Osteoblast (primary cell): Measurements from ENCODE around the gene PRKACA. TPM values are rescaled to one million over a fixed set of nuclear protein-coding genes. Genes with fewer than 3 reads are reported as not detected.
"Not testable (repeated sequence)": the region's sequence is repeated elsewhere in the genome, so short reads cannot be mapped to it uniquely, and the experiment has no call there.

ENCODE experiments used
- DNase-seq: peaks from one replicate; pipeline ENCODE4 v3.0.0; 2011; ENCODE audit warnings: low spot score, mixed read lengths; ENCODE audit not compliant: insufficient read length; ENCODE audit errors: missing footprints
- H2AFZ ChIP-seq: 2 replicates; pipeline ENCODE4 v1.6.0; 2011; ENCODE audit warnings: mild to moderate bottlenecking, low read length
- H3K27ac ChIP-seq: 2 replicates; pipeline ENCODE4 v1.5.1; 2011; ENCODE audit warnings: mild to moderate bottlenecking, low read depth, low read length, moderate library complexity
- H3K27me3 ChIP-seq: 2 replicates; pipeline ENCODE4 v1.6.0; 2012; ENCODE audit warnings: mild to moderate bottlenecking, control low read depth, inconsistent platforms, low read length, moderate library complexity; ENCODE audit not compliant: insufficient read depth
- H3K36me3 ChIP-seq: 2 replicates; pipeline ENCODE4 v1.5.1; 2011; ENCODE audit warnings: mild to moderate bottlenecking, low read length, control low read depth, moderate library complexity; ENCODE audit not compliant: insufficient read depth
- H3K4me1 ChIP-seq: 2 replicates; pipeline ENCODE4 v1.5.1; 2011; ENCODE audit warnings: mild to moderate bottlenecking, low read length, control low read depth, moderate library complexity; ENCODE audit not compliant: insufficient read depth
- H3K4me2 ChIP-seq: 2 replicates; pipeline ENCODE4 v1.6.0; 2011; ENCODE audit warnings: mild to moderate bottlenecking, low read length; ENCODE audit not compliant: insufficient read depth
- H3K4me3 ChIP-seq: fragments of 200-600 bp; sonication (generic); 3 replicates; pipeline ENCODE4 v1.5.1; 2012; ENCODE audit warnings: mild to moderate bottlenecking, low read length, inconsistent platforms; ENCODE audit not compliant: insufficient read depth
- H3K79me2 ChIP-seq: 2 replicates; pipeline ENCODE4 v1.6.0; 2012; ENCODE audit warnings: mild to moderate bottlenecking, low read length, control low read depth, inconsistent platforms; ENCODE audit not compliant: insufficient read depth
- H3K9me3 ChIP-seq: 2 replicates; pipeline ENCODE4 v1.5.1; 2011; ENCODE audit warnings: low read depth, low read length, control low read depth
- H4K20me1 ChIP-seq: 2 replicates; pipeline ENCODE4 v1.6.0; 2012; ENCODE audit warnings: mild to moderate bottlenecking, low read length, control low read depth; ENCODE audit not compliant: insufficient read depth
- total RNA-seq: library from RNA; depleted of rRNA; stranded (reverse); fragments of >200 nt; gene quantifications from 2 replicates; pipeline ENCODE4 v1.2.3, GENCODE V29; 2012
- TF ChIP-seq, protein P1 (sequence below): IDR thresholded peaks from 2 replicates; pipeline ENCODE4 v1.5.1; 2011; ENCODE audit warnings: mild to moderate bottlenecking, low read depth, low read length, moderate library complexity; ENCODE audit errors: extremely low read depth

The PRKACA gene
- total RNA-seq, 1 donor = 45.6 TPM

DNA sequence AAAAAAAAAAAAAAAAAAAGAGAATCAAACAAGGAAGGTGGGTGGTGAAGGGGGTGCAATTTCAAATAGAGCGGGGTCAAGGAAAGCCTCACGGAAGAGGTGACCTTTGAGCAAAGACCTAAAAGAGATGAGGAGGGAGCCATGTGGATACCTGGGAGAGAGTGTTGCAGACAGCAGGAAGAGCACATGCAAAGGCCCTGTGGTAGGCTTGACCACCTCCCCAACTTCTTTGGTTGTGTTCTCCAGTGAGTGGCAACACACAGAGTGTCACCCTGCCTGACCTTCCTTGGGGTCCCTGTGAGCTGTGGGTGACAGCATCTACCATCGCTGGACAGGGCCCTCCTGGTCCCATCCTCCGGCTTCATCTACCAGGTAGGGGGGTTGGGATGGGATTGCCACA is 67.0 kb downstream of the PRKACA start:
- Histone ChIP-seq H3K27me3 (no peaks in the 10 kb centered on the region), H4K20me1 (no peaks in the 10 kb centered on the region), H3K27ac (no peak overlapping the region), H2AFZ (no peak overlapping the region), H3K4me3 (no peak overlapping the region), H3K9me3 (no peaks in the 10 kb centered on the region), H3K79me2 (no peaks in the 10 kb centered on the region), H3K4me2 (no peak overlapping the region), H3K36me3 (no peaks in the 10 kb centered on the region), H3K4me1 (no peaks in the 10 kb centered on the region)
- TF ChIP-seq, protein P1, sequence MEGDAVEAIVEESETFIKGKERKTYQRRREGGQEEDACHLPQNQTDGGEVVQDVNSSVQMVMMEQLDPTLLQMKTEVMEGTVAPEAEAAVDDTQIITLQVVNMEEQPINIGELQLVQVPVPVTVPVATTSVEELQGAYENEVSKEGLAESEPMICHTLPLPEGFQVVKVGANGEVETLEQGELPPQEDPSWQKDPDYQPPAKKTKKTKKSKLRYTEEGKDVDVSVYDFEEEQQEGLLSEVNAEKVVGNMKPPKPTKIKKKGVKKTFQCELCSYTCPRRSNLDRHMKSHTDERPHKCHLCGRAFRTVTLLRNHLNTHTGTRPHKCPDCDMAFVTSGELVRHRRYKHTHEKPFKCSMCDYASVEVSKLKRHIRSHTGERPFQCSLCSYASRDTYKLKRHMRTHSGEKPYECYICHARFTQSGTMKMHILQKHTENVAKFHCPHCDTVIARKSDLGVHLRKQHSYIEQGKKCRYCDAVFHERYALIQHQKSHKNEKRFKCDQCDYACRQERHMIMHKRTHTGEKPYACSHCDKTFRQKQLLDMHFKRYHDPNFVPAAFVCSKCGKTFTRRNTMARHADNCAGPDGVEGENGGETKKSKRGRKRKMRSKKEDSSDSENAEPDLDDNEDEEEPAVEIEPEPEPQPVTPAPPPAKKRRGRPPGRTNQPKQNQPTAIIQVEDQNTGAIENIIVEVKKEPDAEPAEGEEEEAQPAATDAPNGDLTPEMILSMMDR = no peak
- DNase-seq = no peak

DNA sequence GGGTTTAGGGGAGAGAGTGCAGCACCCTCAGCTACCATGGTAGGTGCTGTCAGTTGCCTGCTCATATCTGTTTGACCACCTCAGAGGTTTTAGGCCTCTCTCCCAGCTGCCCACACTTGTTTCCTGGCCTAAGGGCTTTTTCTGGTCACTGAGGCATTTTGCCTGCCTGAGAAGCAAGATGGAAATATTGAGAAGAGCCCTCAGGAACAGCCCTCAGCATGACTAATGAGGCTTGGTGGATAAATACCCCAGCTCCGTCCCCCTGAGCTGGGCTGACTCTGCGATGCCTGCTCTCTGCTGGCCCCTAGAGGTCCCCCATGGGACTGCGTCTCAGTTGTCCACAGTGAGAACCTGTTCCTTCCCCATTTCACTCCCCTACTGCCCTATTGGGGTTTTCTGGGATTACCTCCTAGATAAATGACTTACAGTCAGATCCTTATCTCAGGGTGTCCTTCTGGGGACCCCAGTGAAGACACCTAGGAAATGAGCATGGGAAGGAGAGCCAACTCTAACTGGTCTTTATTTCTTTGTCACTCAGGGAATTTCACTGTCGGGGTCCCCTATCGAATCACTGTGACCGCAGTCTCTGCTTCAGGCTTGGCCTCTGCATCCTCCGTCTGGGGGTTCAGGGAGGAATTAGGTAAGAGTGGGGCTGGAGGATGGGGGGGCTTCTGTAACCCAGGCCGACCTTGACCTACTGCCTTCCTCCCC is 69.0 kb downstream of the PRKACA start:
- Histone ChIP-seq H3K4me2 (no peak overlapping the region), H3K4me3 (no peak overlapping the region), H3K36me3 (no peaks in the 10 kb centered on the region), H3K9me3 (no peaks in the 10 kb centered on the region), H3K4me1 (no peaks in the 10 kb centered on the region), H3K27ac (no peak overlapping the region), H3K27me3 (no peaks in the 10 kb centered on the region), H3K79me2 (no peaks in the 10 kb centered on the region), H2AFZ (no peak overlapping the region), H4K20me1 (no peaks in the 10 kb centered on the region)
- peak; percentile 93 for DNase-seq
- TF ChIP-seq, protein P1 = peak; percentile 93

DNA sequence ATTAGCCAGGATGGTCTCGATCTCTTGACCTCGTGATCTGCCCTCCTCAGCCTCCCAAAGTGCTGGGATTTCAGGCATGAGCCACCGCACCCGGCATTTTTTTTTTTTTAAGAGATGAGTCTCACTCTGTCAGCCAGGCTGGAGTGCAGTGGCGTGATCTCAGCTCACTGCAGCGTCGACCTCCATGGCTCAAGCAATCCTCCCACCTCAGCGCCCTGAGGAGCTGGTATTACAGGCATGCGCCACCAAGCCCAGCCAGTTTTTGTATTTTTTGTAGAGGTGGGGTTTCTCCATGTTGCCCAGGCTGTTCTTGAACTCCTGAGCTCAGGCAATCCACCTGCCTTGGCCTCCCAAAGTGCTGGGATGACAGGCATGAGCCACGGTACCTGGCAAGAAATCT is 69.7 kb downstream of the PRKACA start:
- not testable (repeated sequence) for DNase-seq, H3K4me2 ChIP-seq, H3K4me3 ChIP-seq, H3K36me3 ChIP-seq, H3K4me1 ChIP-seq, H3K79me2 ChIP-seq, H4K20me1 ChIP-seq, H3K9me3 ChIP-seq, H2AFZ ChIP-seq, H3K27ac ChIP-seq, H3K27me3 ChIP-seq

DNA sequence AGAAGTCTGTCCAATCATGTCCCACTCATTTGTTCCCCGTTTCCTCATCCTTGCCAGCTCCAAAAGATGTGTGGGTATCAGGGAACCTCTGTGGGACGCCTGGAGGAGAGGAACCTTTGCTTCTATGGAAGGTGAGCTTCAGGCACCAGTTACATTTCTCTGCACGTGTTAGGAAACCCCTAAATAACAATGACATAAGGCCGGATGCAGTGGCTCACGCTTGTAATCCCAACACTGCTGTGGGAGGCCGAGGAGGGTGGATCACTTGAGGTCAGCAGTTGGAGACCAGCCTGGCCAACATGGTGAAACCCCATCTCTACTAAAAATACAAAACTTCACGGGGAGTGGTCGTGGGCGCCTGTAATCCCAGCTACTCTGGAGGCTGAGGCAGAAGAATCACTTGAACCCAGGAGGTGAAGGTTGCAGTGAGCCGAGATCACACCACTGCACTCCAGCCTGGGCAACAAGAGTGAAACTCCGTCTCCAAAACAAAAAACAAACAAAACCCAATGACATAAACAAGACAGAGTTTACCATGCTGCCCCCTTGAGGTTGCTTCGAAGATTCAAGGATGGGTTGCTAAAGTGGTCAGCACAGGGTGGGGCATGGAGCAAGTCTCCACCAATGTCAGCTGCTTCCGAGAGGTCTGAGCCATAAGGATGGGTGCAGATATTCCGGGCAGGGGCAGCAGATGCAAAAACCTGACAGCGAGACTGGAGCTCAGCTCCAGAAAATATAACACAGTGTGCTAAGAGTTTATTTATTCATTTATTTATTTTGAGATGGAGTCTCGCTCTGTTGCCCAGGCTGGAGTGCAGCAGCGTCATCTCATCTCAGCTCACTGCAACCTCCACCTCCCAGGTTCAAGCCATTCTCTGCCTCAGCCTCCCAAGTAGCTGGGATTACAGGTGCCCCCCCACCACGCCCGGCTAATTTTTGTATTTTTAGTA is 74.6 kb downstream of the PRKACA start:
- Histone ChIP-seq H3K27ac (peak overlapping the region; percentile 33), H3K4me2 (peak overlapping the region; percentile 34), H2AFZ (peak overlapping the region; percentile 77), H3K4me3 (peak overlapping the region; percentile 13)
- not testable (repeated sequence) for H3K79me2 ChIP-seq, H4K20me1 ChIP-seq, H3K27me3 ChIP-seq, H3K9me3 ChIP-seq, H3K36me3 ChIP-seq, H3K4me1 ChIP-seq
- DNase-seq = peak; percentile 92
- TF ChIP-seq, protein P1 = peak; percentile 58

Other genes starting within 250 kb of the PRKACA start
- 0.59 TPM in 1 of 2 replicates, not detected in the other for gene NANOS3, start 240.6 kb downstream of the PRKACA start, total RNA-seq
- 0.59 and 0.72 TPM in 2 replicates for gene BRME1, start 211.6 kb downstream of the PRKACA start, total RNA-seq
- gene CC2D1A, start 211.6 kb downstream of the PRKACA start, total RNA-seq = 19.2 and 22.4 TPM in 2 replicates
- gene PODNL1, start 179.3 kb downstream of the PRKACA start, total RNA-seq = 4.0 and 6.5 TPM in 2 replicates
- gene DCAF15, start 165.3 kb downstream of the PRKACA start, total RNA-seq = 11.5 and 11.9 TPM in 2 replicates
- 2.4 and 2.5 TPM in 2 replicates for gene RFX1, start 111.4 kb downstream of the PRKACA start, total RNA-seq
- gene RLN3, start 89.6 kb downstream of the PRKACA start, total RNA-seq = not detected in 2 replicates
- 1.1 and 1.2 TPM in 2 replicates for gene IL27RA, start 86.0 kb downstream of the PRKACA start, total RNA-seq
- not detected in 2 replicates for gene PALM3, start 55.7 kb downstream of the PRKACA start, total RNA-seq
- 0.59 and 1.1 TPM in 2 replicates for gene MISP3, start 45.0 kb downstream of the PRKACA start, total RNA-seq
- gene C19orf67, start 32.0 kb downstream of the PRKACA start, total RNA-seq = not detected in 2 replicates
- gene SAMD1, start 27.0 kb downstream of the PRKACA start, total RNA-seq = 16.2 and 27.9 TPM in 2 replicates
- 1.1 and 2.7 TPM in 2 replicates for gene ASF1B, start 18.8 kb upstream of the PRKACA start, total RNA-seq
- gene ADGRL1, start 88.4 kb upstream of the PRKACA start, total RNA-seq = 2.5 and 2.9 TPM in 2 replicates